A549 (cell line): ENCODE data around the gene THBS3. TPM values are rescaled to one million over a fixed set of nuclear protein-coding genes. Genes with fewer than 3 reads are reported as not detected.
"Not testable (repeated sequence)": the region's sequence is repeated elsewhere in the genome, so short reads cannot be mapped to it uniquely, and the experiment has no call there.

ENCODE experiments used
- ATAC-seq, 2 experiments: fragments of 200-7000 bp in 1 of 2; fragments of >200 bp in 1 of 2; cut with Nextera tagmentation in 1 of 2; cut with Tn5 transposase in 1 of 2; 3 replicates each; pipeline versions ENCODE4 v1.8.0 to v1.9.1; 2018 to 2020; ENCODE audit warnings: mild to moderate bottlenecking in 1 of 2, moderate library complexity in 1 of 2
- CTCF ChIA-PET: fragments of 300-600 bp; sonication (Branson Sonifier 250); formaldehyde crosslinking; extraction: SDS; loops from one replicate; lab custom pipeline; 2021; ENCODE audit warnings: antibody characterized with exemption, inconsistent platforms; lab: Yijun Ruan, JAX
- POLR2A ChIA-PET: fragments of 350-600 bp; formaldehyde crosslinking; extraction: SDS; loops from one replicate; lab custom pipeline; 2021; ENCODE audit warnings: antibody characterized with exemption, inconsistent platforms; lab: Yijun Ruan, JAX
- DNase-seq, 2 experiments: peaks; one replicate each; pipeline versions ENCODE4 v3.0.0 to v3.0.0-alpha.2; 2011 to 2016; ENCODE audit warnings: low read depth in 1 of 2, low spot score in 1 of 2
- FAIRE-seq: peaks from 2 replicates; lab custom pipeline; 2011; peaks lifted over from hg19 to GRCh38; lab: Jason Lieb, UNC
- H3K27ac ChIP-seq, 2 experiments: fragments of >200 bp; sonication (Bioruptor Twin); formaldehyde crosslinking; 3 replicates each; pipeline ENCODE4 v1.5.1; 2016 to 2017
- H3K4me1 ChIP-seq: fragments of >200 bp; sonication (Bioruptor Twin); formaldehyde crosslinking; 3 replicates; pipeline ENCODE4 v1.6.1; 2016
- H3K4me2 ChIP-seq: fragments of >200 bp; sonication (Bioruptor Twin); formaldehyde crosslinking; 3 replicates; pipeline ENCODE4 v1.6.1; 2016
- H3K4me3 ChIP-seq: fragments of >200 bp; sonication (Bioruptor Twin); formaldehyde crosslinking; 3 replicates; pipeline ENCODE4 v1.5.1; 2016
- H3K9me3 ChIP-seq: fragments of >200 bp; sonication (Bioruptor Twin); formaldehyde crosslinking; 3 replicates; pipeline ENCODE4 v1.6.1; 2016
- CBX2 ChIP-seq: fragments of 200-600 bp; sonication (generic); IDR thresholded peaks from 2 replicates; pipeline ENCODE4 v1.6.1; 2016; ENCODE audit warnings: low read depth, mild to moderate bottlenecking, borderline replicate concordance
- CBX8 ChIP-seq: fragments of 200-600 bp; sonication (generic); IDR thresholded peaks from 2 replicates; pipeline ENCODE4 v1.6.1; 2016
- FOSB ChIP-seq: fragments of 250-450 bp; sonication (Bioruptor Pico); IDR thresholded peaks from 2 replicates; pipeline ENCODE4 v1.5.0; 2020; ENCODE audit warnings: mild to moderate bottlenecking, moderate library complexity
- FOSL2 ChIP-seq, 2 experiments: fragments of 450-650 bp in 1 of 2; fragments of >200 bp in 1 of 2; sonication (Bioruptor Twin) in 1 of 2; formaldehyde crosslinking; IDR thresholded peaks; 2 replicates each; pipeline versions ENCODE4 v1.5.0 to v1.6.1; 2016 to 2020; ENCODE audit warnings: mild to moderate bottlenecking in 1 of 2, moderate library complexity in 1 of 2
- FOXS1 ChIP-seq: fragments of 250-450 bp; sonication (Bioruptor Pico); IDR thresholded peaks from 2 replicates; pipeline ENCODE4 v1.5.0; 2020; ENCODE audit warnings: mild to moderate bottlenecking, moderate library complexity
- KDM1A ChIP-seq: fragments of 200-600 bp; sonication (generic); IDR thresholded peaks from 2 replicates; pipeline ENCODE4 v1.6.1; 2016; ENCODE audit warnings: low read depth, mild to moderate bottlenecking
- KDM5A ChIP-seq: fragments of 200-600 bp; sonication (generic); IDR thresholded peaks from 2 replicates; pipeline ENCODE4 v1.6.1; 2016; ENCODE audit warnings: antibody characterized with exemption, mild to moderate bottlenecking
- MAFK ChIP-seq: fragments of 450-650 bp; IDR thresholded peaks from 2 replicates; pipeline ENCODE4 v1.6.1; 2014; ENCODE audit not compliant: partially characterized antibody
- NFE2L2 ChIP-seq: fragments of 150-350 bp; conservative IDR thresholded peaks from 2 replicates; pipeline ENCODE4 v1.6.1; 2014; ENCODE audit warnings: low read length
- POLR2A ChIP-seq: IDR thresholded peaks from 2 replicates; pipeline ENCODE4 v1.6.1; 2012; ENCODE audit warnings: mild to moderate bottlenecking, low read length
- RCOR1 ChIP-seq: fragments of 150-350 bp; IDR thresholded peaks from 2 replicates; pipeline ENCODE4 v1.6.1; 2014; ENCODE audit warnings: antibody characterized with exemption, low read length, low read depth
- TFCP2L1 ChIP-seq: fragments of 250-450 bp; sonication (Bioruptor Pico); IDR thresholded peaks from 2 replicates; pipeline ENCODE4 v1.5.0; 2021; ENCODE audit warnings: mild to moderate bottlenecking
- ZSCAN20 ChIP-seq: fragments of 250-450 bp; sonication (Bioruptor Pico); IDR thresholded peaks from 2 replicates; pipeline ENCODE4 v1.8.0; 2022; ENCODE audit warnings: mild to moderate bottlenecking, moderate library complexity
- WGBS: methylation state at CpG from one replicate; pipeline ENCODE4 v1.1.6; 2017; ENCODE audit errors: missing lambda C conversion rate; 5-methylcytosine and 5-hydroxymethylcytosine counted together
- polyA plus RNA-seq, 4 experiments: library from polyadenylated mRNA; depleted of rRNA in 3 of 4; stranded (reverse); fragments of >200 nt; fragmentation: RNase III in 1 of 4; extraction: RNeasy Plus Mini Kit Qiagen cat#74134 plus additional on column Dnase treatment in 1 of 4; gene quantifications; 2 replicates in 3 of 4; 3 replicates in 1 of 4; pipeline ENCODE4 v1.2.3, GENCODE V29; 2011 to 2017
- TF ChIP-seq, protein P1 (sequence below): fragments of 250-450 bp; sonication (Bioruptor Pico); IDR thresholded peaks from 2 replicates; pipeline ENCODE4 v1.5.0; 2021; ENCODE audit warnings: mild to moderate bottlenecking, moderate library complexity, borderline replicate concordance
- TF ChIP-seq, protein P2 (sequence below): fragments of 150-350 bp; IDR thresholded peaks from 2 replicates; pipeline ENCODE4 v1.6.1; 2014; ENCODE audit warnings: low read depth, mild to moderate bottlenecking, low read length
- TF ChIP-seq, protein P3 (sequence below): fragments of 250-450 bp; sonication (Bioruptor Pico); IDR thresholded peaks from 2 replicates; pipeline ENCODE4 v1.5.0; 2020; ENCODE audit warnings: low read depth, mild to moderate bottlenecking, moderate library complexity

The THBS3 gene
- polyA plus RNA-seq, 2 of the 4 experiments (the other 2 are of a cell fraction), result 12.1 to 13.8 TPM

DNA sequence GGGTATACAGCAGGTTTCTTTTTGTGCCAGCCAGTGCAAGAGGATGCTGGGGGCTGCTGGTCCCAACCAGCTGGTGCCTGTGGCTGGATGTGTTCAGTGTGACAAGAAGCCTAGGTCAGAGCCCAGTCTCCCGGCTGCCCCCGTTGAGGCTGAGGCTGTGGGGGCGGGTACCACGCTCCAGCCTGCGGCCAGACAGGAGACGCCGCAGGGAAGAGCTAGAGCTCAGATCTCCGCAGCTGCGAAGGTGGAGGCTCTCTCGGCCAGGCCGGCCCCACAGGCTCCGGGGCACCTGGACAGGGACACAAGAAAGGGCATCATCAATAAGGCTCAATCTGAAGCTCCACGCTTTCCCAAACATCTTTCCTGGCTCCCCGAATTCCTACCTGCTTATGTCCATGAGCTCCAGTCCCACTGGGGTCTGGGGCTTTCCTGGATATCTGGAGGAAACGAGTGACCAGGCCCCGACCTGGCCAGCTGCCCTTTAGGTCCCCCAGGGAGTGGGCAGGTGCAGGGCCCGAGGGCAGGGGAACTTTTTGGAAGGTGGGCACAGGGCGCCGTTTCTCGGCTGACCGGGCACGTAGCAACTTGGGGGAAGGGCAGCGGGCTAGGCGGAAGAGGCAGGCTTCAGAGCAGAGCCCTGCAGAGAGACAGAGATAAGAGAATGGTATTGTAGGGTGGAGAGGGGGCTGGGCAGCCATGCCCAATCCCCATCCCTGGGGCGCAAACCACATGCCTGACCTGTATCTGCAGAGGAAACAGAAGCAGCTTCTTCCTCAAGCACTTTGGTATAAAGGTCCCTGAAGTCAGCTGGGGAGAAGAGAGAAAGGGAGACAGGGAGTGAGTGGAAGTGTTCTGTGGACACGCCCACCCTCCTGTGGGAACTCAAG, 40.2 kb upstream of the THBS3 start:
- Histone ChIP-seq H3K4me2 (no peak overlapping the region), H3K4me1 (peaks cover 16% of the 10 kb centered on the region; the same call in 2 of the 3 replicates), H3K9me3 (no peaks in the 10 kb centered on the region), H3K27ac (no peak overlapping the region), H3K4me3 (no peak overlapping the region)
- DNase-seq (no peak), ATAC-seq (no peak), FAIRE-seq (no peak)
- TF ChIP-seq POLR2A (no peak), NFE2L2 (no peak), FOXS1 (CRISPR knock-in tag) (no peak), KDM5A (no peak), RCOR1 (no peak), CBX2 (no peak), TFCP2L1 (CRISPR knock-in tag) (no peak), CBX8 (no peak), ZSCAN20 (no peak), FOSB (CRISPR knock-in tag) (no peak), MAFK (no peak)
- TF ChIP-seq, protein P1, sequence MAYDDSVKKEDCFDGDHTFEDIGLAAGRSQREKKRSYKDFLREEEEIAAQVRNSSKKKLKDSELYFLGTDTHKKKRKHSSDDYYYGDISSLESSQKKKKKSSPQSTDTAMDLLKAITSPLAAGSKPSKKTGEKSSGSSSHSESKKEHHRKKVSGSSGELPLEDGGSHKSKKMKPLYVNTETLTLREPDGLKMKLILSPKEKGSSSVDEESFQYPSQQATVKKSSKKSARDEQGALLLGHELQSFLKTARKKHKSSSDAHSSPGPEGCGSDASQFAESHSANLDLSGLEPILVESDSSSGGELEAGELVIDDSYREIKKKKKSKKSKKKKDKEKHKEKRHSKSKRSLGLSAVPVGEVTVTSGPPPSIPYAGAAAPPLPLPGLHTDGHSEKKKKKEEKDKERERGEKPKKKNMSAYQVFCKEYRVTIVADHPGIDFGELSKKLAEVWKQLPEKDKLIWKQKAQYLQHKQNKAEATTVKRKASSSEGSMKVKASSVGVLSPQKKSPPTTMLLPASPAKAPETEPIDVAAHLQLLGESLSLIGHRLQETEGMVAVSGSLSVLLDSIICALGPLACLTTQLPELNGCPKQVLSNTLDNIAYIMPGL, result no peak
- TF ChIP-seq, protein P2, sequence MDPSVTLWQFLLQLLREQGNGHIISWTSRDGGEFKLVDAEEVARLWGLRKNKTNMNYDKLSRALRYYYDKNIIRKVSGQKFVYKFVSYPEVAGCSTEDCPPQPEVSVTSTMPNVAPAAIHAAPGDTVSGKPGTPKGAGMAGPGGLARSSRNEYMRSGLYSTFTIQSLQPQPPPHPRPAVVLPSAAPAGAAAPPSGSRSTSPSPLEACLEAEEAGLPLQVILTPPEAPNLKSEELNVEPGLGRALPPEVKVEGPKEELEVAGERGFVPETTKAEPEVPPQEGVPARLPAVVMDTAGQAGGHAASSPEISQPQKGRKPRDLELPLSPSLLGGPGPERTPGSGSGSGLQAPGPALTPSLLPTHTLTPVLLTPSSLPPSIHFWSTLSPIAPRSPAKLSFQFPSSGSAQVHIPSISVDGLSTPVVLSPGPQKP, result no peak
- TF ChIP-seq, protein P3, sequence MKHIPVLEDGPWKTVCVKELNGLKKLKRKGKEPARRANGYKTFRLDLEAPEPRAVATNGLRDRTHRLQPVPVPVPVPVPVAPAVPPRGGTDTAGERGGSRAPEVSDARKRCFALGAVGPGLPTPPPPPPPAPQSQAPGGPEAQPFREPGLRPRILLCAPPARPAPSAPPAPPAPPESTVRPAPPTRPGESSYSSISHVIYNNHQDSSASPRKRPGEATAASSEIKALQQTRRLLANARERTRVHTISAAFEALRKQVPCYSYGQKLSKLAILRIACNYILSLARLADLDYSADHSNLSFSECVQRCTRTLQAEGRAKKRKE, result no peak
- 91% methylated on average over 26 of the region's 26 CpGs for WGBS
- POLR2A ChIA-PET, result interaction anchor here (1.4 kb wide), 1 partner anchor 25 kb away, joined by 5 read pairs; the partner anchor contains the start of gene CLK2
- CTCF ChIA-PET, result interaction anchor here (1.1 to 10.4 kb wide), 11 partner anchors 18 to 347 kb away, joined by 3 to 326 read pairs (median 28); partner anchors contain the start of genes CLK2, FDPS, MTX1 and RUSC1

DNA sequence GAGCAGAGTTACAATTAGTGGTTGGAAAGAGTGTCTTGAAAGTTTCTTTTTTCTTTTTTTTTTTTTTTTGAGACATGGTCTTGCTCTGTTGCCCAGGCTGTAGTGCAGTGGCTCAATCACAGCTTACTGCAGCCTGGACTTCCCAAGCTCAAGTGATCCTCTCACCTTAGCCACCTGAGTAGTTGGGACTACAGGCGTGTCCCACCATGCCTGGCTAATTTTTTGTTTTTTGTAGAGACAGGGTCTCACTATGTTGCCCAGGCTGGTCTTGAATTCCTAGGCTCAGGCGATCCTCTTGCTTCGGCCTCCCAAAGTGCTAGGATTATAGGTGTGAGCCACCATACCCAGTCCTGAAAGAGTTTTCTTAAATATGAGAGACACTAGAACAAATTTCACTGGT, 39.1 kb upstream of the THBS3 start:
- WGBS, result 95% methylated on average over 3 of the region's 3 CpGs
- H3K4me3 ChIP-seq, H3K4me2 ChIP-seq, H3K27ac ChIP-seq, FAIRE-seq, H3K9me3 ChIP-seq, ATAC-seq, DNase-seq: not testable (repeated sequence)
- ChIA-PET CTCF (interaction anchor here (0.5 to 10.4 kb wide), 9 partner anchors 9 to 346 kb away, joined by 3 to 326 read pairs (median 11); partner anchors contain the start of genes CLK2, HCN3, MTX1 and RUSC1), POLR2A (interaction anchor here (1.4 kb wide), 1 partner anchor 27 kb away, joined by 5 read pairs; the partner anchor contains the start of gene CLK2)
- H3K4me1 ChIP-seq, result peaks cover 16% of the 10 kb centered on the region; the same call in 2 of the 3 replicates

DNA sequence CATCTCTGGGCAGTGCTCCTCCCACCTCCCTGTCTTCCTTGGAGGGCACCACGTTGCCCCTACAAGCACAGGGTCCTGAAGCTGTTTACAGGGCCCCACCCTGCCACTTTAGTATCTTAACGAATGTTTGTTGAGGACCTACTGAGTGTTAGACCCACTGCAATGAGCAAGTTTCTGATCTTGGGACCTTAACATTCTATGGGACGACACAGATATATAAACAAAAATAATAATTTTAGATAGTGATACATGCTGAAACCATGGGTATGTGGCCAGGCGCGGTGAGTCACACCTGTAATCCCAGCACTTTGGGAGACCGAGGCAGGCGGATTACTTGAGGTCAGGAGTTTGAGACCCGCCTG, 37.4 kb upstream of the THBS3 start:
- H3K4me3 ChIP-seq, result peak overlapping the region; percentile 59
- ChIA-PET POLR2A (interaction anchor here (1.7 to 2.6 kb wide), 2 partner anchors 18 to 78 kb away, joined by 3 to 7 read pairs; no protein-coding TSS in a partner anchor), CTCF (interaction anchor here (1.0 to 10.4 kb wide), 11 partner anchors 10 to 259 kb away, joined by 3 to 326 read pairs (median 4); partner anchors contain the start of genes CLK2, ENTREP3, RUSC1 and SCAMP3)
- H3K9me3 ChIP-seq, result no peaks in the 10 kb centered on the region
- no peak for TF ChIP-seq KDM1A
- no peak for TF ChIP-seq FOSL2 (IDR thresholded peaks at IDR 0.05)
- peak; percentile 5; the same call in 1 of the 2 replicates for TF ChIP-seq FOSL2 (CRISPR knock-in tag; IDR thresholded peaks at IDR 0.05)
- ATAC-seq (no peak), FAIRE-seq (no peak), DNase-seq (no peak)
- peak overlapping the region; percentile 89 for H3K4me2 ChIP-seq
- peak overlapping the region; percentile 82 to 90 for H3K27ac ChIP-seq
- WGBS, result 77% methylated on average over 8 of the region's 8 CpGs
- peaks cover 24% of the 10 kb centered on the region for H3K4me1 ChIP-seq
